ENCODE results near the gene SNAPC5.

DNA sequence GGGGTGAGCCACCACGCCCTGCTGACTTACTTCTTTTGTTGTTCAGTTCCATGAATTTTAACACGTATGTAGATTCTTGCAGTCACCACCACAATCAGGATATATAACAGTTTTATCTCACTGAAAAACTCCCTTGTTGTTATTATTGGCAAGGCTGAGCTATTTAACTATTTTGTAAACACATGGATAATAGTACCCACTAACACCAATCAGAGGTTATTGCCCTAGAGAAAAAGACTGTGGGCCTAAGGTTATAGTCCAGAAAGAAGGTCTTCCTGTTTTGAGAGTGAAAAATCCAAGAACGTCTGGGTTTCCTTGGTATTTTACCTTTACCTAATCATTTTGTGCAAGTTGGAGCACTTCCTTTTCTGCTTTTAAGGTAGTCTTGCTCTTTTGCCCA, 17.0 kb upstream of the SNAPC5 start:
- TF ChIP-seq, protein P1, sequence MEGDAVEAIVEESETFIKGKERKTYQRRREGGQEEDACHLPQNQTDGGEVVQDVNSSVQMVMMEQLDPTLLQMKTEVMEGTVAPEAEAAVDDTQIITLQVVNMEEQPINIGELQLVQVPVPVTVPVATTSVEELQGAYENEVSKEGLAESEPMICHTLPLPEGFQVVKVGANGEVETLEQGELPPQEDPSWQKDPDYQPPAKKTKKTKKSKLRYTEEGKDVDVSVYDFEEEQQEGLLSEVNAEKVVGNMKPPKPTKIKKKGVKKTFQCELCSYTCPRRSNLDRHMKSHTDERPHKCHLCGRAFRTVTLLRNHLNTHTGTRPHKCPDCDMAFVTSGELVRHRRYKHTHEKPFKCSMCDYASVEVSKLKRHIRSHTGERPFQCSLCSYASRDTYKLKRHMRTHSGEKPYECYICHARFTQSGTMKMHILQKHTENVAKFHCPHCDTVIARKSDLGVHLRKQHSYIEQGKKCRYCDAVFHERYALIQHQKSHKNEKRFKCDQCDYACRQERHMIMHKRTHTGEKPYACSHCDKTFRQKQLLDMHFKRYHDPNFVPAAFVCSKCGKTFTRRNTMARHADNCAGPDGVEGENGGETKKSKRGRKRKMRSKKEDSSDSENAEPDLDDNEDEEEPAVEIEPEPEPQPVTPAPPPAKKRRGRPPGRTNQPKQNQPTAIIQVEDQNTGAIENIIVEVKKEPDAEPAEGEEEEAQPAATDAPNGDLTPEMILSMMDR (conservative IDR thresholded peaks at IDR 0.05; ENCODE audit: low read depth in 2 of 2), result no peak
- TF ChIP-seq POLR2AphosphoS5 (IDR thresholded peaks at IDR 0.05; ENCODE audit: low read depth) (no peak), JUNB (IDR thresholded peaks at IDR 0.05; ENCODE audit: unreplicated experiment) (no peak), EZH2 (IDR thresholded peaks at IDR 0.05; ENCODE audit: low read depth, unreplicated experiment) (no peak), CREB1 (CRISPR knock-in tag; IDR thresholded peaks at IDR 0.05; ENCODE audit: low read depth) (no peak), EZH2phosphoT487 (IDR thresholded peaks at IDR 0.05; ENCODE audit: unreplicated experiment) (no peak)
- TF ChIP-seq, protein P2, sequence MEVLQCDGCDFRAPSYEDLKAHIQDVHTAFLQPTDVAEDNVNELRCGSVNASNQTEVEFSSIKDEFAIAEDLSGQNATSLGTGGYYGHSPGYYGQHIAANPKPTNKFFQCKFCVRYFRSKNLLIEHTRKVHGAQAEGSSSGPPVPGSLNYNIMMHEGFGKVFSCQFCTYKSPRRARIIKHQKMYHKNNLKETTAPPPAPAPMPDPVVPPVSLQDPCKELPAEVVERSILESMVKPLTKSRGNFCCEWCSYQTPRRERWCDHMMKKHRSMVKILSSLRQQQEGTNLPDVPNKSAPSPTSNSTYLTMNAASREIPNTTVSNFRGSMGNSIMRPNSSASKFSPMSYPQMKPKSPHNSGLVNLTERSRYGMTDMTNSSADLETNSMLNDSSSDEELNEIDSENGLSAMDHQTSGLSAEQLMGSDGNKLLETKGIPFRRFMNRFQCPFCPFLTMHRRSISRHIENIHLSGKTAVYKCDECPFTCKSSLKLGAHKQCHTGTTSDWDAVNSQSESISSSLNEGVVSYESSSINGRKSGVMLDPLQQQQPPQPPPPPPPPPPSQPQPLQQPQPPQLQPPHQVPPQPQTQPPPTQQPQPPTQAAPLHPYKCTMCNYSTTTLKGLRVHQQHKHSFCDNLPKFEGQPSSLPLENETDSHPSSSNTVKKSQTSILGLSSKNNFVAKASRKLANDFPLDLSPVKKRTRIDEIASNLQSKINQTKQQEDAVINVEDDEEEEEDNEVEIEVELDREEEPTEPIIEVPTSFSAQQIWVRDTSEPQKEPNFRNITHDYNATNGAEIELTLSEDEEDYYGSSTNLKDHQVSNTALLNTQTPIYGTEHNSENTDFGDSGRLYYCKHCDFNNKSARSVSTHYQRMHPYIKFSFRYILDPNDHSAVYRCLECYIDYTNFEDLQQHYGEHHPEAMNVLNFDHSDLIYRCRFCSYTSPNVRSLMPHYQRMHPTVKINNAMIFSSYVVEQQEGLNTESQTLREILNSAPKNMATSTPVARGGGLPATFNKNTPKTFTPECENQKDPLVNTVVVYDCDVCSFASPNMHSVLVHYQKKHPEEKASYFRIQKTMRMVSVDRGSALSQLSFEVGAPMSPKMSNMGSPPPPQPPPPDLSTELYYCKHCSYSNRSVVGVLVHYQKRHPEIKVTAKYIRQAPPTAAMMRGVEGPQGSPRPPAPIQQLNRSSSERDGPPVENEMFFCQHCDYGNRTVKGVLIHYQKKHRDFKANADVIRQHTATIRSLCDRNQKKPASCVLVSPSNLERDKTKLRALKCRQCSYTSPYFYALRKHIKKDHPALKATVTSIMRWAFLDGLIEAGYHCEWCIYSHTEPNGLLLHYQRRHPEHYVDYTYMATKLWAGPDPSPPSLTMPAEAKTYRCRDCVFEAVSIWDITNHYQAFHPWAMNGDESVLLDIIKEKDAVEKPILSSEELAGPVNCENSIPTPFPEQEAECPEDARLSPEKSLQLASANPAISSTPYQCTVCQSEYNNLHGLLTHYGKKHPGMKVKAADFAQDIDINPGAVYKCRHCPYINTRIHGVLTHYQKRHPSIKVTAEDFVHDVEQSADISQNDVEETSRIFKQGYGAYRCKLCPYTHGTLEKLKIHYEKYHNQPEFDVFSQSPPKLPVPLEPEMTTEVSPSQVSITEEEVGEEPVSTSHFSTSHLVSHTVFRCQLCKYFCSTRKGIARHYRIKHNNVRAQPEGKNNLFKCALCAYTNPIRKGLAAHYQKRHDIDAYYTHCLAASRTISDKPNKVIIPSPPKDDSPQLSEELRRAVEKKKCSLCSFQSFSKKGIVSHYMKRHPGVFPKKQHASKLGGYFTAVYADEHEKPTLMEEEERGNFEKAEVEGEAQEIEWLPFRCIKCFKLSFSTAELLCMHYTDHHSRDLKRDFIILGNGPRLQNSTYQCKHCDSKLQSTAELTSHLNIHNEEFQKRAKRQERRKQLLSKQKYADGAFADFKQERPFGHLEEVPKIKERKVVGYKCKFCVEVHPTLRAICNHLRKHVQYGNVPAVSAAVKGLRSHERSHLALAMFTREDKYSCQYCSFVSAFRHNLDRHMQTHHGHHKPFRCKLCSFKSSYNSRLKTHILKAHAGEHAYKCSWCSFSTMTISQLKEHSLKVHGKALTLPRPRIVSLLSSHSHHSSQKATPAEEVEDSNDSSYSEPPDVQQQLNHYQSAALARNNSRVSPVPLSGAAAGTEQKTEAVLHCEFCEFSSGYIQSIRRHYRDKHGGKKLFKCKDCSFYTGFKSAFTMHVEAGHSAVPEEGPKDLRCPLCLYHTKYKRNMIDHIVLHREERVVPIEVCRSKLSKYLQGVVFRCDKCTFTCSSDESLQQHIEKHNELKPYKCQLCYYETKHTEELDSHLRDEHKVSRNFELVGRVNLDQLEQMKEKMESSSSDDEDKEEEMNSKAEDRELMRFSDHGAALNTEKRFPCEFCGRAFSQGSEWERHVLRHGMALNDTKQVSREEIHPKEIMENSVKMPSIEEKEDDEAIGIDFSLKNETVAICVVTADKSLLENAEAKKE (CRISPR knock-in tag; IDR thresholded peaks at IDR 0.05), result no peak
- TF ChIP-seq, protein P3, sequence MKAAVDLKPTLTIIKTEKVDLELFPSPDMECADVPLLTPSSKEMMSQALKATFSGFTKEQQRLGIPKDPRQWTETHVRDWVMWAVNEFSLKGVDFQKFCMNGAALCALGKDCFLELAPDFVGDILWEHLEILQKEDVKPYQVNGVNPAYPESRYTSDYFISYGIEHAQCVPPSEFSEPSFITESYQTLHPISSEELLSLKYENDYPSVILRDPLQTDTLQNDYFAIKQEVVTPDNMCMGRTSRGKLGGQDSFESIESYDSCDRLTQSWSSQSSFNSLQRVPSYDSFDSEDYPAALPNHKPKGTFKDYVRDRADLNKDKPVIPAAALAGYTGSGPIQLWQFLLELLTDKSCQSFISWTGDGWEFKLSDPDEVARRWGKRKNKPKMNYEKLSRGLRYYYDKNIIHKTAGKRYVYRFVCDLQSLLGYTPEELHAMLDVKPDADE (IDR thresholded peaks at IDR 0.05), result no peak
